BLaER1 (cell line): ENCODE data around the gene PSMA8.
"Not testable (repeated sequence)": the region's sequence is repeated elsewhere in the genome, so short reads cannot be mapped to it uniquely, and the experiment has no call there.

Experiments used
- H3K27ac ChIP-seq: shearing (Covaris generic); formaldehyde crosslinking; 2 replicates; pipeline ENCODE4 v1.8.1; 2022
- H3K27me3 ChIP-seq: shearing (Covaris generic); formaldehyde crosslinking; 2 replicates; pipeline ENCODE4 v1.8.1; 2022
- H3K36me3 ChIP-seq: shearing (Covaris generic); formaldehyde crosslinking; 2 replicates; pipeline ENCODE4 v1.8.1; 2022
- H3K4me1 ChIP-seq: shearing (Covaris generic); formaldehyde crosslinking; 2 replicates; pipeline ENCODE4 v1.8.1; 2022
- H3K4me2 ChIP-seq: shearing (Covaris generic); formaldehyde crosslinking; 2 replicates; pipeline ENCODE4 v1.8.1; 2022
- H3K4me3 ChIP-seq: shearing (Covaris generic); formaldehyde crosslinking; 2 replicates; pipeline ENCODE4 v1.8.1; 2022
- H3K9ac ChIP-seq: shearing (Covaris generic); formaldehyde crosslinking; 2 replicates; pipeline ENCODE4 v1.8.1; 2022
- H3K9me3 ChIP-seq: shearing (Covaris generic); formaldehyde crosslinking; 2 replicates; pipeline ENCODE4 v1.8.1; 2022
- H4K20me1 ChIP-seq: shearing (Covaris generic); formaldehyde crosslinking; 2 replicates; pipeline ENCODE4 v1.8.1; 2022
- Cebpa-rat ChIP-seq: shearing (Covaris generic); IDR thresholded peaks from 2 replicates; pipeline ENCODE4 v1.8.1; 2022

PSMA8 gene

GRCh38 chr18:26164571-26164970 lies 30.9 kb downstream of the PSMA8 start:
- H3K4me1 ChIP-seq, result no peaks in the 10 kb centered on the region
- TF ChIP-seq Cebpa-rat, result no peak

GRCh38 chr18:26167592-26167991 lies 33.9 kb downstream of the PSMA8 start:
- not testable (repeated sequence) for H3K9ac ChIP-seq, H4K20me1 ChIP-seq, H3K36me3 ChIP-seq, H3K4me3 ChIP-seq, H3K9me3 ChIP-seq, H3K4me1 ChIP-seq, H3K27me3 ChIP-seq, H3K4me2 ChIP-seq, H3K27ac ChIP-seq

More at GRCh38 chr18:26164571-26164970, 30.9 kb downstream of the PSMA8 start:
- Histone ChIP-seq H3K4me2 (no peak overlapping the region), H3K4me3 (no peak overlapping the region), H3K27ac (no peak overlapping the region), H4K20me1 (no peaks in the 10 kb centered on the region), H3K9ac (no peak overlapping the region), H3K27me3 (no peaks in the 10 kb centered on the region), H3K9me3 (no peaks in the 10 kb centered on the region), H3K36me3 (no peaks in the 10 kb centered on the region)

- H3K27ac ChIP-seq, result no peak overlapping the region
These were observed 41.8 kb downstream of the PSMA8 start for GRCh38 chr18:26175481-26175880.

GRCh38 chr18:26176134-26176533 lies 42.5 kb downstream of the PSMA8 start:
- Histone ChIP-seq H3K36me3 (no peaks in the 10 kb centered on the region), H3K4me1 (no peaks in the 10 kb centered on the region), H3K4me2 (no peak overlapping the region), H3K4me3 (no peak overlapping the region), H3K27me3 (no peaks in the 10 kb centered on the region), H3K9ac (no peak overlapping the region), H4K20me1 (no peaks in the 10 kb centered on the region), H3K9me3 (no peaks in the 10 kb centered on the region), H3K27ac (no peak overlapping the region)
- TF ChIP-seq Cebpa-rat, result no peak

More at GRCh38 chr18:26175481-26175880, 41.8 kb downstream of the PSMA8 start:
- no peak overlapping the region for H3K4me3 ChIP-seq
- H4K20me1 ChIP-seq, result no peaks in the 10 kb centered on the region
- no peaks in the 10 kb centered on the region for H3K4me1 ChIP-seq
- no peak overlapping the region for H3K9ac ChIP-seq
- no peaks in the 10 kb centered on the region for H3K9me3 ChIP-seq
- no peak overlapping the region for H3K4me2 ChIP-seq
- no peak for TF ChIP-seq Cebpa-rat
- no peaks in the 10 kb centered on the region for H3K27me3 ChIP-seq
- no peaks in the 10 kb centered on the region for H3K36me3 ChIP-seq

- H3K36me3 ChIP-seq, result no peaks in the 10 kb centered on the region
- peaks cover 17% of the 10 kb centered on the region for H3K9me3 ChIP-seq
- no peak overlapping the region for H3K4me3 ChIP-seq
- no peak overlapping the region for H3K4me2 ChIP-seq
- H3K9ac ChIP-seq, result no peak overlapping the region
- H4K20me1 ChIP-seq, result no peaks in the 10 kb centered on the region
- no peak for TF ChIP-seq Cebpa-rat
- H3K27me3 ChIP-seq, result no peaks in the 10 kb centered on the region
- H3K4me1 ChIP-seq, result no peaks in the 10 kb centered on the region
- no peak overlapping the region for H3K27ac ChIP-seq
These were observed 47.7 kb downstream of the PSMA8 start for GRCh38 chr18:26181343-26181826.

GRCh38 chr18:26183395-26184112 lies 49.9 kb downstream of the PSMA8 start:
- Histone ChIP-seq H3K4me3 (no peak overlapping the region), H4K20me1 (no peaks in the 10 kb centered on the region), H3K4me2 (no peak overlapping the region), H3K27ac (no peak overlapping the region), H3K9me3 (peaks cover 21% of the 10 kb centered on the region), H3K4me1 (no peaks in the 10 kb centered on the region), H3K9ac (no peak overlapping the region), H3K27me3 (no peaks in the 10 kb centered on the region), H3K36me3 (no peaks in the 10 kb centered on the region)
- TF ChIP-seq Cebpa-rat, result no peak

GRCh38 chr18:26185267-26185666 lies 51.6 kb downstream of the PSMA8 start:
- Histone ChIP-seq H3K36me3 (no peaks in the 10 kb centered on the region), H3K4me3 (no peak overlapping the region), H3K27me3 (no peaks in the 10 kb centered on the region), H3K4me1 (peaks cover 6% of the 10 kb centered on the region), H3K27ac (no peak overlapping the region), H3K9me3 (peaks cover 21% of the 10 kb centered on the region), H4K20me1 (no peaks in the 10 kb centered on the region), H3K9ac (no peak overlapping the region), H3K4me2 (no peak overlapping the region)
- TF ChIP-seq Cebpa-rat, result no peak

- peaks cover 19% of the 10 kb centered on the region for H3K4me1 ChIP-seq
- H3K9ac ChIP-seq, result no peak overlapping the region
- H3K4me3 ChIP-seq, result 0 out of 2 replicates have a peak overlapping the region, but pooled peaks have one; percentile 28
- H3K9me3 ChIP-seq, result 0 out of 2 replicates have a peak, but pooled peaks cover 4% of the 10 kb centered on the region
- H3K27me3 ChIP-seq, result no peaks in the 10 kb centered on the region
- H3K27ac ChIP-seq, result no peak overlapping the region
- no peak for TF ChIP-seq Cebpa-rat
- no peaks in the 10 kb centered on the region for H3K36me3 ChIP-seq
- H3K4me2 ChIP-seq, result peak overlapping the region; percentile 64
- no peaks in the 10 kb centered on the region for H4K20me1 ChIP-seq
These were observed 56.8 kb downstream of the PSMA8 start for GRCh38 chr18:26190506-26190905.

GRCh38 chr18:26192233-26192632 lies 58.6 kb downstream of the PSMA8 start:
- no peak overlapping the region for H3K4me2 ChIP-seq
- H3K4me3 ChIP-seq, result no peak overlapping the region

GRCh38 chr18:26196605-26197004 lies 62.9 kb downstream of the PSMA8 start:
- H3K27me3 ChIP-seq, result no peaks in the 10 kb centered on the region
- H3K27ac ChIP-seq, result no peak overlapping the region

More at GRCh38 chr18:26192233-26192632, 58.6 kb downstream of the PSMA8 start:
- no peaks in the 10 kb centered on the region for H4K20me1 ChIP-seq
- H3K36me3 ChIP-seq, result no peaks in the 10 kb centered on the region
- peaks cover 19% of the 10 kb centered on the region for H3K4me1 ChIP-seq
- TF ChIP-seq Cebpa-rat, result no peak
- H3K9me3 ChIP-seq, result no peaks in the 10 kb centered on the region
- H3K27me3 ChIP-seq, result no peaks in the 10 kb centered on the region
- H3K27ac ChIP-seq, result no peak overlapping the region
- no peak overlapping the region for H3K9ac ChIP-seq

GRCh38 chr18:26202001-26202400 lies 68.3 kb downstream of the PSMA8 start:
- H4K20me1 ChIP-seq, H3K9me3 ChIP-seq, H3K4me1 ChIP-seq, H3K9ac ChIP-seq, H3K27ac ChIP-seq, H3K36me3 ChIP-seq, H3K4me3 ChIP-seq, H3K27me3 ChIP-seq, H3K4me2 ChIP-seq: not testable (repeated sequence)

More at GRCh38 chr18:26196605-26197004, 62.9 kb downstream of the PSMA8 start:
- TF ChIP-seq Cebpa-rat, result no peak
- H3K4me2 ChIP-seq, result no peak overlapping the region
- no peaks in the 10 kb centered on the region for H3K4me1 ChIP-seq
- H3K4me3 ChIP-seq, result no peak overlapping the region
- 0 out of 2 replicates have a peak, but pooled peaks cover 3% of the 10 kb centered on the region for H3K9me3 ChIP-seq
- H3K9ac ChIP-seq, result no peak overlapping the region
- H3K36me3 ChIP-seq, result no peaks in the 10 kb centered on the region
- no peaks in the 10 kb centered on the region for H4K20me1 ChIP-seq
